Activated T-helper 17 cell treated with anti-CD3 and anti-CD28 coated beads, Interleukin-2, amount 50 U/mL, for 72 hours (primary cell): ENCODE measurements around the gene ATPAF1. TPM values are rescaled to one million over a fixed set of nuclear protein-coding genes. Genes with fewer than 3 reads are reported as not detected.
"Not testable (repeated sequence)": the region's sequence is repeated elsewhere in the genome, so short reads cannot be mapped to it uniquely, and the experiment has no call there.

Experiments
- ATAC-seq: fragments of 150-1000 bp; cut with Tn5 transposase; replicated peaks from 2 replicates; pipeline ENCODE4 v1.10.0; 2021; ENCODE audit warnings: mild to moderate bottlenecking, moderate library complexity
- H3K27ac Mint-ChIP-seq: one replicate; pipeline ENCODE4 v1.8.0; 2022; ENCODE audit warnings: mixed read lengths
- H3K27me3 Mint-ChIP-seq: one replicate; pipeline ENCODE4 v1.8.0; 2022; ENCODE audit warnings: mixed read lengths
- H3K36me3 Mint-ChIP-seq: one replicate; pipeline ENCODE4 v1.8.0; 2022; ENCODE audit warnings: low read depth, mild to moderate bottlenecking, mixed read lengths
- H3K4me1 Mint-ChIP-seq: one replicate; pipeline ENCODE4 v1.8.0; 2022; ENCODE audit warnings: mixed read lengths
- H3K4me3 Mint-ChIP-seq: one replicate; pipeline ENCODE4 v1.8.0; 2022; ENCODE audit warnings: mild to moderate bottlenecking, mixed read lengths
- H3K9me3 Mint-ChIP-seq: one replicate; pipeline ENCODE4 v1.8.0; 2022; ENCODE audit warnings: mixed read lengths
- total RNA-seq, 2 donors: library from RNA; stranded (reverse); gene quantifications; one replicate each; pipeline ENCODE4 v1.2.3, GENCODE V29; 2022

ATPAF1 gene
- total RNA-seq, 2 donors from 2014 or later: 33.4 to 42.6 TPM

- Mint-ChIP-seq H3K36me3 (peaks cover 22% of the 10 kb centered on the region), H3K27me3 (no peaks in the 10 kb centered on the region), H3K4me1 (peaks cover 21% of the 10 kb centered on the region), H3K9me3 (no peaks in the 10 kb centered on the region), H3K4me3 (no peak overlapping the region), H3K27ac (no peak overlapping the region)
- ATAC-seq: no peak
Measured at GRCh38 chr1:46670134-46670533, 2.0 kb upstream of the ATPAF1 start.

GRCh38 chr1:46665983-46666382 is 2.2 kb downstream of the ATPAF1 start:
- Mint-ChIP-seq H3K9me3 (no peaks in the 10 kb centered on the region), H3K27ac (peak overlapping the region; percentile 70), H3K27me3 (no peaks in the 10 kb centered on the region), H3K4me1 (peaks cover 15% of the 10 kb centered on the region), H3K4me3 (no peak overlapping the region), H3K36me3 (peaks cover 25% of the 10 kb centered on the region)
- ATAC-seq: no peak

- not testable (repeated sequence) for H3K27me3 Mint-ChIP-seq, H3K27ac Mint-ChIP-seq, ATAC-seq, H3K9me3 Mint-ChIP-seq, H3K4me3 Mint-ChIP-seq
- H3K4me1 Mint-ChIP-seq: peaks cover 21% of the 10 kb centered on the region
- H3K36me3 Mint-ChIP-seq: peaks cover 49% of the 10 kb centered on the region
Measured at GRCh38 chr1:46662919-46663318, 5.2 kb downstream of the ATPAF1 start.

GRCh38 chr1:46660116-46660515 is 8.0 kb downstream of the ATPAF1 start:
- peak overlapping the region; percentile 59 for H3K27ac Mint-ChIP-seq
- H3K27me3 Mint-ChIP-seq, H3K4me1 Mint-ChIP-seq, H3K9me3 Mint-ChIP-seq: not testable (repeated sequence)
- peak overlapping the region; percentile 39 for H3K4me3 Mint-ChIP-seq
- ATAC-seq: peak; percentile 75
- H3K36me3 Mint-ChIP-seq: peaks cover 74% of the 10 kb centered on the region

- H3K27ac Mint-ChIP-seq: peak overlapping the region; percentile 54
Measured at GRCh38 chr1:46659307-46659870, 8.8 kb downstream of the ATPAF1 start.

GRCh38 chr1:46657775-46658174 is 10.4 kb downstream of the ATPAF1 start:
- H3K4me1 Mint-ChIP-seq: peaks cover 11% of the 10 kb centered on the region
- H3K27me3 Mint-ChIP-seq: no peaks in the 10 kb centered on the region
- H3K27ac Mint-ChIP-seq: no peak overlapping the region
- peaks cover 73% of the 10 kb centered on the region for H3K36me3 Mint-ChIP-seq
- H3K4me3 Mint-ChIP-seq: no peak overlapping the region
- no peaks in the 10 kb centered on the region for H3K9me3 Mint-ChIP-seq
- ATAC-seq: peak; percentile 47

More at GRCh38 chr1:46659307-46659870, 8.8 kb downstream of the ATPAF1 start:
- Mint-ChIP-seq H3K27me3 (no peaks in the 10 kb centered on the region), H3K9me3 (no peaks in the 10 kb centered on the region), H3K36me3 (peaks cover 74% of the 10 kb centered on the region), H3K4me3 (peak overlapping the region; percentile 39), H3K4me1 (peaks cover 6% of the 10 kb centered on the region)
- ATAC-seq: peak; percentile 74

GRCh38 chr1:46656643-46657042 is 11.5 kb downstream of the ATPAF1 start:
- Mint-ChIP-seq H3K27ac (no peak overlapping the region), H3K27me3 (no peaks in the 10 kb centered on the region), H3K4me3 (no peak overlapping the region), H3K36me3 (peaks cover 84% of the 10 kb centered on the region), H3K9me3 (no peaks in the 10 kb centered on the region), H3K4me1 (peaks cover 11% of the 10 kb centered on the region)
- ATAC-seq: no peak

GRCh38 chr1:46655848-46656247 is 12.3 kb downstream of the ATPAF1 start:
- H3K9me3 Mint-ChIP-seq: no peaks in the 10 kb centered on the region
- H3K27ac Mint-ChIP-seq: no peak overlapping the region
- H3K4me3 Mint-ChIP-seq: no peak overlapping the region
- H3K4me1 Mint-ChIP-seq: peaks cover 11% of the 10 kb centered on the region
- no peak for ATAC-seq
- peaks cover 92% of the 10 kb centered on the region for H3K36me3 Mint-ChIP-seq
- no peaks in the 10 kb centered on the region for H3K27me3 Mint-ChIP-seq

- peaks cover 94% of the 10 kb centered on the region for H3K36me3 Mint-ChIP-seq
- H3K27me3 Mint-ChIP-seq, ATAC-seq, H3K9me3 Mint-ChIP-seq, H3K4me3 Mint-ChIP-seq, H3K27ac Mint-ChIP-seq: not testable (repeated sequence)
- H3K4me1 Mint-ChIP-seq: peaks cover 11% of the 10 kb centered on the region
Measured at GRCh38 chr1:46654698-46655097, 13.5 kb downstream of the ATPAF1 start.

GRCh38 chr1:46654012-46654411 is 14.2 kb downstream of the ATPAF1 start:
- H3K36me3 Mint-ChIP-seq: peaks cover 94% of the 10 kb centered on the region
- H3K4me3 Mint-ChIP-seq: no peak overlapping the region
- H3K9me3 Mint-ChIP-seq: peaks cover 3% of the 10 kb centered on the region
- H3K27ac Mint-ChIP-seq: peak overlapping the region; percentile 79
- ATAC-seq: no peak
- peaks cover 5% of the 10 kb centered on the region for H3K4me1 Mint-ChIP-seq
- no peaks in the 10 kb centered on the region for H3K27me3 Mint-ChIP-seq

- H3K27me3 Mint-ChIP-seq: no peaks in the 10 kb centered on the region
- H3K27ac Mint-ChIP-seq: peak overlapping the region; percentile 79
- peaks cover 3% of the 10 kb centered on the region for H3K9me3 Mint-ChIP-seq
- H3K4me3 Mint-ChIP-seq: peak overlapping the region; percentile 16
- peaks cover 97% of the 10 kb centered on the region for H3K36me3 Mint-ChIP-seq
- peak; percentile 80 for ATAC-seq
- peaks cover 5% of the 10 kb centered on the region for H3K4me1 Mint-ChIP-seq
Measured at GRCh38 chr1:46653405-46653958, 14.7 kb downstream of the ATPAF1 start.

GRCh38 chr1:46652321-46653100 is 15.7 kb downstream of the ATPAF1 start:
- peak overlapping the region; percentile 79 for H3K27ac Mint-ChIP-seq
- H3K36me3 Mint-ChIP-seq: peaks cover 92% of the 10 kb centered on the region
- H3K4me1 Mint-ChIP-seq: peaks cover 6% of the 10 kb centered on the region
- H3K27me3 Mint-ChIP-seq: no peaks in the 10 kb centered on the region
- H3K9me3 Mint-ChIP-seq: peaks cover 3% of the 10 kb centered on the region
- ATAC-seq: no peak
- no peak overlapping the region for H3K4me3 Mint-ChIP-seq

GRCh38 chr1:46651152-46651551 is 17.0 kb downstream of the ATPAF1 start:
- H3K27me3 Mint-ChIP-seq, H3K27ac Mint-ChIP-seq, H3K9me3 Mint-ChIP-seq, H3K4me3 Mint-ChIP-seq, ATAC-seq: not testable (repeated sequence)
- Mint-ChIP-seq H3K4me1 (peaks cover 15% of the 10 kb centered on the region), H3K36me3 (peaks cover 94% of the 10 kb centered on the region)

- no peak overlapping the region for H3K4me3 Mint-ChIP-seq
- peaks cover 88% of the 10 kb centered on the region for H3K36me3 Mint-ChIP-seq
- H3K27me3 Mint-ChIP-seq: no peaks in the 10 kb centered on the region
- no peak overlapping the region for H3K27ac Mint-ChIP-seq
- no peak for ATAC-seq
- H3K9me3 Mint-ChIP-seq: peaks cover 3% of the 10 kb centered on the region
- peaks cover 15% of the 10 kb centered on the region for H3K4me1 Mint-ChIP-seq
Measured at GRCh38 chr1:46650491-46650890, 17.7 kb downstream of the ATPAF1 start.

- Mint-ChIP-seq H3K27ac (no peak overlapping the region), H3K36me3 (peaks cover 86% of the 10 kb centered on the region), H3K4me3 (no peak overlapping the region), H3K4me1 (peaks cover 15% of the 10 kb centered on the region), H3K9me3 (peaks cover 3% of the 10 kb centered on the region), H3K27me3 (no peaks in the 10 kb centered on the region)
- no peak for ATAC-seq
Measured at GRCh38 chr1:46649764-46650163, 18.4 kb downstream of the ATPAF1 start.
